HTR-8/SVneo (cell line): ENCODE results near the gene KRR1.

Source experiments
- DNase-seq: peaks from one replicate; pipeline ENCODE4 v3.0.0; 2011; ENCODE audit warnings: low spot score, mixed read lengths; ENCODE audit not compliant: insufficient read length
- FAIRE-seq: peaks from 2 replicates; lab custom pipeline; 2011; peaks lifted over from hg19 to GRCh38; lab: Jason Lieb, UNC

The KRR1 gene

GRCh38 chr12:75511116-75512048 is at the start of gene KRR1:
Gene KRR1 (minus strand): TSS chr12:75511609. CDS start chr12:75511597, 12 bp downstream.
- peak; percentile 98 for FAIRE-seq
- peak; percentile 82 for DNase-seq

- FAIRE-seq: no peak
Observed at GRCh38 chr12:75560167-75560566, 48.8 kb upstream of the KRR1 start.

GRCh38 chr12:75558287-75558686 is 46.9 kb upstream of the KRR1 start:
- FAIRE-seq (no peak), DNase-seq (no peak)

More at GRCh38 chr12:75560167-75560566, 48.8 kb upstream of the KRR1 start:
- peak; percentile 21 for DNase-seq

- no peak for DNase-seq
- no peak for FAIRE-seq
Observed at GRCh38 chr12:75556311-75556899, 45.0 kb upstream of the KRR1 start.

- DNase-seq: no peak
- no peak for FAIRE-seq
Observed at GRCh38 chr12:75554556-75554880, 43.1 kb upstream of the KRR1 start.

GRCh38 chr12:75553836-75554555 is 42.6 kb upstream of the KRR1 start:
- no peak for DNase-seq
- no peak for FAIRE-seq

GRCh38 chr12:75553398-75553797 is 42.0 kb upstream of the KRR1 start:
- FAIRE-seq (no peak), DNase-seq (no peak)

- DNase-seq (no peak), FAIRE-seq (no peak)
Observed at GRCh38 chr12:75551477-75551876, 40.1 kb upstream of the KRR1 start.

- DNase-seq (no peak), FAIRE-seq (no peak)
Observed at GRCh38 chr12:75550401-75551240, 39.2 kb upstream of the KRR1 start.

- no peak for FAIRE-seq
- no peak for DNase-seq
Observed at GRCh38 chr12:75549989-75550388, 38.6 kb upstream of the KRR1 start.

GRCh38 chr12:75548879-75549278 is 37.5 kb upstream of the KRR1 start:
- FAIRE-seq: no peak
- DNase-seq: no peak

- FAIRE-seq (no peak), DNase-seq (no peak)
Observed at GRCh38 chr12:75545636-75546035, 34.2 kb upstream of the KRR1 start.

- FAIRE-seq (no peak), DNase-seq (no peak)
Observed at GRCh38 chr12:75543529-75543928, 32.1 kb upstream of the KRR1 start.

- no peak for FAIRE-seq
- DNase-seq: no peak
Observed at GRCh38 chr12:75542942-75543341, 31.5 kb upstream of the KRR1 start.

GRCh38 chr12:75539889-75540288 is 28.5 kb upstream of the KRR1 start:
- FAIRE-seq (no peak), DNase-seq (no peak)

GRCh38 chr12:75533239-75533638 is 21.8 kb upstream of the KRR1 start:
- no peak for DNase-seq
- FAIRE-seq: no peak

GRCh38 chr12:75529826-75530225 is 18.4 kb upstream of the KRR1 start:
- FAIRE-seq (no peak), DNase-seq (no peak)

- no peak for FAIRE-seq
Observed at GRCh38 chr12:75529316-75529715, 17.9 kb upstream of the KRR1 start.

GRCh38 chr12:75528692-75529091 is 17.3 kb upstream of the KRR1 start:
- DNase-seq (no peak), FAIRE-seq (no peak)

More at GRCh38 chr12:75529316-75529715, 17.9 kb upstream of the KRR1 start:
- no peak for DNase-seq

- DNase-seq (no peak), FAIRE-seq (no peak)
Observed at GRCh38 chr12:75528272-75528671, 16.9 kb upstream of the KRR1 start.
